K562 treated with DMSO at 1 percent for 48 hours (cell line): Measurements from ENCODE around the gene PSMG2. TPM values are rescaled to one million over a fixed set of nuclear protein-coding genes. Genes with fewer than 3 reads are reported as not detected.

Experiments used
- total RNA-seq: library from RNA; unstranded; fragments of 300-600 nt; gene quantifications from 2 replicates; pipeline ENCODE4 v1.2.3, GENCODE V29; 2022; ENCODE audit warnings: low replicate concordance; ENCODE audit errors: extremely low read depth

PSMG2 gene, protein sequence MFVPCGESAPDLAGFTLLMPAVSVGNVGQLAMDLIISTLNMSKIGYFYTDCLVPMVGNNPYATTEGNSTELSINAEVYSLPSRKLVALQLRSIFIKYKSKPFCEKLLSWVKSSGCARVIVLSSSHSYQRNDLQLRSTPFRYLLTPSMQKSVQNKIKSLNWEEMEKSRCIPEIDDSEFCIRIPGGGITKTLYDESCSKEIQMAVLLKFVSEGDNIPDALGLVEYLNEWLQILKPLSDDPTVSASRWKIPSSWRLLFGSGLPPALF
- not detected in 2 replicates for total RNA-seq

DNA sequence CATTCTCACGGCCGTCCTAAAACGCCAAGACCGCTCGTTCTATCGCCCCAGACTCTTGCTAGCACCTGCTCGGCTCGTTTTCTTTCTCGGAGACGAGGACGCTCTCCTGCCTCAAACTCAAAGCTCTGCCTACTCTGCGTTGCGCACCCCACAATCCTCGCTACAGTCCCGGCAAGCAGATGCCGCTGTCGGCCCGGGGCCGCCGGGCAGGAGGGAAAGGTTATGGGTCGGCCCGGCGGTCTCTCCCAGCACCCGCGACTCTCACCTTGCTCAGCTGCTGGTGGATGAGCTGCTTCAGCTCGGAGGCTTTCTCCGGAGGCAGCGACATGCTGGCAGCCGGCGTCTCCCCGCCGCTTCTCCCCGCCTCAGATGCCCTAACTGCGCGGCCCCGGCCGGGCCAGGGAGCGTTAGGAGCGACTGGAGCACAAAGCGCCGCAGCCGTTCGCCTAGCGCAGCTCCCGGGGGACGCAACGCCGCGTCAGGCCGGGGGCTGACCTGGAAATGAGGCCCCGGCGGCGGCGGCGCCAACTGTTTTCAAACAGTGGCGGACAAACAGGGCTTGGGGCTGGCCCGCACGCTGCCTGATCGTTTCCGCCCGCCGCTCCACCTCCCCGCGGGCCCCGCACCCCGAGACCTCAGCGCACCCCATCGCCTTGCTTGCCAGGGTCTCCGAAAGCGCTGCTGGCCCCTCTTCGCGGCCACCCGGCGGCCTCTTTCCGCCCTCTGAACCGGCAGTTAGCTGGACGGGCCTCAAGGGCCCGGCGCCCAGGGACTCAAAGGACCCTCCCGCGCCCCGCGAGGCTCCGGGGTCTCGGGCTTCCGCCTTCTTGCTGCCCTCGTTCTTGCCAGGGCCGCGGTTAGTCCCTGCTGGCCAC is at the start of gene PSMG2, which contains the start of gene CEP76:
PSMG2 (plus strand) TSS at position 822 of the 875 bp plus-strand sequence. CDS start 66 bp downstream, outside the sequence.
CEP76 (minus strand) TSS at position 503 of the 875 bp plus-strand sequence; CDS start at position 328, 175 bp downstream.

DNA sequence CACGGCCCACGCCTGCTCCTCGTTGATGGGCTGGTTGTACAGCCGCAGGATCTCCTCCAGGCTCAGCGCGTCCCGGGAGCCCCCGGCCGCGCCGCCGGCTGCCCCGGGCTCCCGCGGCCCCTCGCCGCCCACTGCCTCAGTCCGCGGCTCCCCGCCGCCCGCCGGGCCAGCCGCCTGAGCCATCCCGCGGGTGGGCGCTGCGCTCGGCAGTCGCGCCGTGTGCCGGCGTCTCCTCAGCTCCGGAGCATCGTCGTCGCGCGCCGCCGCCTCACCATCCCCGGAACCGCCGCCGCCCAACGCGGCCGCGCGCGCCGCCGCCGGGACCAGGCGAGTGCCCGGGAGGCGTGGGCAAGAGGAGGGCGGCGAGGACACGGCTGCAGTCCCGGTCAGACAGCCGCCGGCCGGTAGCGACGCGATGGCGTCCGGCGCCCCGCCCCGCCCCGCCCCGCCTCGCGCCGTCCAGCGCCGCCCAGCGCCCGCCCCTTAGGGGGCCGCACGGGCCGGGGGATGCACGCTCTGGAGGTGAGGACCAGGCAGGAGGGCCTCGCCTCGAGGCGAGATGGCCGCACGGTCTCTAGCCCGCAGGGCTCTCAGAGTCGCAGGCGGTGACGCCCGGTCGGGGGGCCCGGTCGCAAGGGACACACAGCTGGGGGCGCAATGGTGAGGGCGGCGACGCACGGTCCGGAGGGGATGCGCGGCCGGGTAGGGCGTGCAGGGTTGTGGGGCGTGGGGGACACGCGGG is 45.0 kb upstream of the PSMG2 start, which contains the start of gene SPIRE1:
SPIRE1 (minus strand) TSS at position 424 of the 742 bp plus-strand sequence; CDS start at position 183, 241 bp downstream.

Other genes with a start within 250 kb of the PSMG2 start
- not detected in 2 replicates for gene SPIRE1, start 44.9 kb upstream of the PSMG2 start, total RNA-seq
- not detected in 2 replicates for gene CEP76, start 319 bp upstream of the PSMG2 start, total RNA-seq
- gene PTPN2, start 181.2 kb downstream of the PSMG2 start, total RNA-seq, result not detected in 2 replicates
- gene SEH1L, start 245.0 kb downstream of the PSMG2 start, total RNA-seq, result not detected in 2 replicates